NT2/D1 (cell line): ENCODE data around the gene TMEM100.
A peak's percentile ranks its signal among the peaks of the same experiment; 100 is the strongest.

ENCODE experiments used
- DNase-seq: peaks from one replicate; pipeline ENCODE4 v3.0.0-alpha.2; 2011; ENCODE audit warnings: low read depth, low spot score
- H3K27me3 ChIP-seq: 2 replicates; pipeline ENCODE4 v1.6.0; 2011; ENCODE audit warnings: mild to moderate bottlenecking; ENCODE audit not compliant: insufficient read length, insufficient read depth
- H3K36me3 ChIP-seq: 2 replicates; pipeline ENCODE4 v1.6.1; 2011; ENCODE audit warnings: mild to moderate bottlenecking, low read length, mixed read lengths; ENCODE audit not compliant: insufficient read depth, insufficient read length
- H3K4me1 ChIP-seq: 2 replicates; pipeline ENCODE4 v1.5.1; 2011; ENCODE audit not compliant: insufficient read depth, insufficient read length
- H3K4me3 ChIP-seq: 2 replicates; pipeline ENCODE4 v1.5.1; 2011; ENCODE audit warnings: low read depth; ENCODE audit not compliant: insufficient read length
- H3K9ac ChIP-seq: 2 replicates; pipeline ENCODE4 v1.6.0; 2011; ENCODE audit warnings: low read depth; ENCODE audit not compliant: insufficient read length
- H3K9me3 ChIP-seq: 2 replicates; pipeline ENCODE4 v1.5.1; 2011; ENCODE audit warnings: mild to moderate bottlenecking, low read length; ENCODE audit not compliant: insufficient read depth
- SUZ12 ChIP-seq: IDR thresholded peaks from 2 replicates; pipeline ENCODE4 v1.6.1; 2011; ENCODE audit not compliant: insufficient read length, insufficient read depth; ENCODE audit errors: extremely low read depth
- YY1 ChIP-seq: IDR thresholded peaks from 2 replicates; pipeline ENCODE4 v1.6.1; 2011; ENCODE audit not compliant: insufficient read length, insufficient read depth
- ZNF274 ChIP-seq: IDR thresholded peaks from 2 replicates; pipeline ENCODE4 v1.6.1; 2011; ENCODE audit warnings: mild to moderate bottlenecking, low read depth, low read length

The TMEM100 gene

DNA sequence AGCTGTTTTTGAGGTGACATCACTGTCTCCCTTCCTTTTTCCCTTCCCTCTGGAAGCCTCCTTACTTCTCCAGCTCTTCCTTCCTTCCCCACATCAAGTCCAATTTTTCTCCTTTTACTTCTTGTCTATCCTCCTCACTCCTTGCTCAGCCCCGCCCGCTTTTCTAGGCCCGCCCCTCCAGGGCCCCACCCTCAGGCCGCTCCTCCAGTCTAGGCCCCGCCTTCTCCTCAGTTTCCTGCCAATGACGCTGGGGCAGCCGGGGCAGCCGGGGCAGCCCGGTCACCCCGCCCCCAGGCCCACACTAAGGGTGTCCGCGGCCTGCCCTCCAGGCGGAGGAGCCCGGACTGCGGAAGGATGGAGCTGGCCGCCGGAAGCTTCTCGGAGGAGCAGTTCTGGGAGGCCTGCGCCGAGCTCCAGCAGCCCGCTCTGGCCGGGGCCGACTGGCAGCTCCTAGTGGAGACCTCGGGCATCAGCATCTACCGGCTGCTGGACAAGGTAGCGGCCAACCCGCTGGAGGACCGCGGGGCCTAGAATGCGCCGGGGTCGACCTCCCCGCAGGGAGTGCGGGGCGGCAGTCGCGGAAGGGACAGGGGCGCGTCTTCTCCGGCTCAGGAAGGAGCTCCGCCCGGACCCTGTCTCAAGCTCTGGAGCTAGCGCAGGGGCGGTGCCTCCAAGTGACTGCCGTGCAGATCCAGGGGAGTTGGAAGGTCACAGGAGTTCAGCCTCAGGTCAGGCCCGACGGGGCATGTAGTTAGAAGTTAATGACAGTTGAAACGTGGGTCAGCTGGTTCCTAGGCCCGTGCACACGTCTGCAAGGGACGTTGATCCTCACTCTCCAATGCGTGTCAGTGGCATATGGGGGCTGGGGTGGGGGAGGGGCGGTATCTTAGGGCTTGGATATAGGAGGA is 28.3 kb upstream of the TMEM100 start, which contains the start of gene PCTP:
Gene PCTP, plus strand, starts transcription at position 302 of the 908 bp plus-strand sequence. Its CDS starts 53 bp downstream, at position 355.
- Histone ChIP-seq H3K4me1 (no peaks in the 10 kb centered on the region), H3K9ac (peak within 1 kb of the TSS; percentile 84), H3K36me3 (peaks cover 10% of the 10 kb centered on the region), H3K4me3 (peak within 1 kb of the TSS; percentile 81), H3K27me3 (no peaks in the 10 kb centered on the region), H3K9me3 (no peaks in the 10 kb centered on the region)
- peak; percentile 84 for DNase-seq
- no peak for TF ChIP-seq YY1

DNA sequence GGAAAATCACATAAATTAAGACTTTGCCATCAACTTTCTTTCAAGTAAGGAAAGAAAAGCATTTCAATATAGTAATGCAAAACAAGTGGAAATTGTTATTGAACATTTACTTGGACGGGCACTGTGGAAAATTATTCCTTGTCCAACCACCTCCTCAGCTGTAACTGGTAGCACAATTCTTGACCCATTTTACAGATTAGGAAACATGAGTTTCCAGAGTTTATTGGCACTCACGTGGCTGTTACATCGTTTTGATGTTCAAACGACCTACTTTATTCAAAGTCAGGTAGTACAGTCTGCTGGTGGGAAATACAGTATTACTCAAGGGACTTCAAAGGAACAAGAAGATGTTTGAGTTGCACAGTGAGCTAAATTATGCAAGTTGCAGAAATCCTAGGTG is 27.3 kb upstream of the TMEM100 start:
- no peaks in the 10 kb centered on the region for H3K27me3 ChIP-seq
- DNase-seq, result no peak
- H3K9me3 ChIP-seq, result no peaks in the 10 kb centered on the region
- no peak overlapping the region for H3K4me3 ChIP-seq
- H3K4me1 ChIP-seq, result no peaks in the 10 kb centered on the region
- no peak overlapping the region for H3K9ac ChIP-seq
- H3K36me3 ChIP-seq, result peaks cover 10% of the 10 kb centered on the region
- TF ChIP-seq SUZ12 (no peak), YY1 (no peak), ZNF274 (no peak)

DNA sequence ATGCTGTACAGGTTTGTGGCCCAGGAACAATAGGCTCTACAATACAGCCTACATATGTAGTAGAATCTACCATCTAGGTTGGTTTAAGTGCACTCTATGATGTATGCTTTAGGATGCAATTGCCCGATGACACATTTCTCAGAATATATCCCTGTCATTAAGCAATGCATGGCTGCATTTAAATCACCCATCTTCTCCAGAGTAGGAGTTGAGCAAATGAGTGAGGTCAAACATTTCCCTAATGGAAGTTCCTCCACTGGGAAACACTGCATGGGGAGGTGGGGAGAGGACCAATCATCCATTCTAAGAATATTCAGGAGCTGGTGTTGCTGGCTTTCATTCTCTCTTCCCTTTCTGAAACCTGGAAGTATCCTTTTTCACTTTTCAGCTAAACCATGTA is 26.2 kb upstream of the TMEM100 start:
- DNase-seq, result no peak
- H3K4me1 ChIP-seq, result no peaks in the 10 kb centered on the region
- peaks cover 7% of the 10 kb centered on the region for H3K36me3 ChIP-seq
- H3K9ac ChIP-seq, result no peak overlapping the region
- TF ChIP-seq SUZ12 (no peak), YY1 (no peak), ZNF274 (no peak)
- no peaks in the 10 kb centered on the region for H3K27me3 ChIP-seq
- H3K4me3 ChIP-seq, result no peak overlapping the region
- H3K9me3 ChIP-seq, result no peaks in the 10 kb centered on the region

DNA sequence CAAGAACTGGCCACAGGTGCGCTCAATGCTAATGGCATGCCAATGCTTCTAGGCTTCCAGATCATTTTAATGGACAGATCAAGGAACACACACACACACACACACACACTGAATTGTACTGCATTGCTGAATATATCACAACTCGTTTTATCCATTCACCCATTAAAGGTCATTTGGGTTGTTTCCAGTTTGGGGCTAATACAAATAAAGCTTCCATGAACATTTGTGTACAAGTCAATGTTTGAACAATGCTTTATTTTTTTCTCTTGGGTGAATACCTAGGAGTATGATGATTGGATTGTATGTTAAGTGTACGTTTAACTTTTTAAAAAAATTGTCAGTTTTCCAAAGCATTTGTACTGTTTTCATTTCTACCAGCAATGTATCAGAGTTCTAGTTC is 24.5 kb upstream of the TMEM100 start:
- no peaks in the 10 kb centered on the region for H3K27me3 ChIP-seq
- no peak for DNase-seq
- no peak overlapping the region for H3K9ac ChIP-seq
- no peaks in the 10 kb centered on the region for H3K4me1 ChIP-seq
- no peaks in the 10 kb centered on the region for H3K9me3 ChIP-seq
- H3K36me3 ChIP-seq, result no peaks in the 10 kb centered on the region
- TF ChIP-seq ZNF274, result no peak
- TF ChIP-seq SUZ12, result no peak
- TF ChIP-seq YY1, result no peak
- H3K4me3 ChIP-seq, result no peak overlapping the region

DNA sequence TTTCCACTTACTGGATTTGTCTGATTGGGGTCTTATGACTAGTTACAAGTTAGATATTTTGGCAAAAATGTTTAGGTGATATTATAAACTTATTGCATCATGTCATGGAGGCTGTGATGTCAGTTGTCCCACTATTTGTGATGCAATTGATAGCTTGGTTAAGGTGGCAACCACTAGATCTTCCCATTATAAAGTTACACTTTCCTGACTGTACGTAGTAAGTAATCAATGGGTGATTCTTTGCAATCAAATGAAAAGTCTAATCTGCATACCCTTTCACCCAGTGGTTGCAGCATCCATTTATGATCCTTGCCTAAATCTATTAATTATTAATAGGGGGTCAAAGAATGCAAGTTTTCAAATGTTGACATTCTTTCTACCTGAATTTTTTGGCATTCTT is 23.8 kb upstream of the TMEM100 start:
- Histone ChIP-seq H3K36me3 (no peaks in the 10 kb centered on the region), H3K9me3 (no peaks in the 10 kb centered on the region), H3K27me3 (no peaks in the 10 kb centered on the region), H3K9ac (no peak overlapping the region), H3K4me3 (no peak overlapping the region), H3K4me1 (no peaks in the 10 kb centered on the region)
- no peak for DNase-seq
- TF ChIP-seq ZNF274 (no peak), SUZ12 (no peak), YY1 (no peak)

DNA sequence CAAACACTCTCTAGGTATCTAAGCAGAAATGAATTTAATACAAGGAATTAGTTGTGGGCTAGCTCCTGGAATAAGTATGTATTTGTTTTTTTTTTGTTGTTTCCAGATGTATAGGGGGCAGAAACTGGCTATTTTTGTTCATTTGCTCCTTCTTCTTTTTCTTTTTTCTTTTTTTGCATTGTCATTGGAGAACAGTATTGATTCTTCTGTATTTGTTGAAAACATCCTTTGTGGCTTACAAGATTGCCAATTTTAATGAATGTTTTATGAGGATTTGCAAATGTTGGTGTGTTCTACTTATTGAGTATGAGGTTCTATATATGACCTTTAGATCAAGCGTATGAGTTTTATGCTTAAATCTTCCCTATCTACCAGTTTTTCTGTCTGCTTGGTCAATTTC is 22.6 kb upstream of the TMEM100 start:
- Histone ChIP-seq H3K4me3 (no peak overlapping the region), H3K27me3 (no peaks in the 10 kb centered on the region), H3K9ac (no peak overlapping the region), H3K4me1 (no peaks in the 10 kb centered on the region), H3K36me3 (no peaks in the 10 kb centered on the region), H3K9me3 (no peaks in the 10 kb centered on the region)
- TF ChIP-seq SUZ12 (no peak), YY1 (no peak), ZNF274 (no peak)
- no peak for DNase-seq

DNA sequence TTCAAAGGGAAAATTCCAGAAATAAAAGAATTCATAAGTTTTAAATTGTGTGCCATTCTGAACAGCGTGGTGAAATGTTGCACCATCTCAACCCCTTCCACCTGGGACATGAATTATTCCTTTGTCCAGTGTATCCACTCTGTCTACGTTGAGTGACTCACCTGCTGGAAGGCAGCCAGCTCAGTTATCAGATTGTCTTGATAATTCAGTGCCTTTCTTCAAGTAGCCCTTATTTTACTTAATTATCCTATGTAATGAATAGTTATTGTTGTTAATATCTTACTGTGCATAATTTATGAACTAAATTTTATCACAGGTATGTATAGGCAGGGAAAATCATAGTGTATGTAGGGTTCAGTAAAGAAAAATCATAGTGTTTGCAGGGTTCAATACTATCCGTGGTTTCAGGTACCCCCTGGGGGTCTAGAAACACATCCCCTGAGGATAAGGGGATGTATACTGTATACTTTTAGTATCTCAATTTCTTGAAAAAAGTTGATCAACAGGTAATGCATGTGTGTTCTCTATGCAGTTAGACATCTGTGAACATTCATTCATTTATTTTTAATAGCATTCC is 20.5 kb upstream of the TMEM100 start:
- H3K9ac ChIP-seq, result no peak overlapping the region
- H3K27me3 ChIP-seq, result no peaks in the 10 kb centered on the region
- H3K4me3 ChIP-seq, result no peak overlapping the region
- TF ChIP-seq SUZ12, result no peak
- no peak for TF ChIP-seq ZNF274
- no peak for TF ChIP-seq YY1
- no peaks in the 10 kb centered on the region for H3K36me3 ChIP-seq
- no peaks in the 10 kb centered on the region for H3K9me3 ChIP-seq
- no peak for DNase-seq
- H3K4me1 ChIP-seq, result no peaks in the 10 kb centered on the region
